Skeletal muscle cell (primary cell): ENCODE data around the gene CACNA1D.
A peak's percentile ranks its signal among the peaks of the same experiment; 100 is the strongest.
"Not testable (repeated sequence)": the region's sequence is repeated elsewhere in the genome, so short reads cannot be mapped to it uniquely, and the experiment has no call there.

ENCODE experiments used
- DNase-seq: peaks from one replicate; pipeline ENCODE4 v3.0.0-alpha.2; 2010; ENCODE audit warnings: low read depth
- H3K4me3 ChIP-seq: 2 replicates; pipeline ENCODE4 v1.5.1; 2011; ENCODE audit warnings: low read depth, mild to moderate bottlenecking, control low read depth, low read length, moderate library complexity

Gene CACNA1D

DNA sequence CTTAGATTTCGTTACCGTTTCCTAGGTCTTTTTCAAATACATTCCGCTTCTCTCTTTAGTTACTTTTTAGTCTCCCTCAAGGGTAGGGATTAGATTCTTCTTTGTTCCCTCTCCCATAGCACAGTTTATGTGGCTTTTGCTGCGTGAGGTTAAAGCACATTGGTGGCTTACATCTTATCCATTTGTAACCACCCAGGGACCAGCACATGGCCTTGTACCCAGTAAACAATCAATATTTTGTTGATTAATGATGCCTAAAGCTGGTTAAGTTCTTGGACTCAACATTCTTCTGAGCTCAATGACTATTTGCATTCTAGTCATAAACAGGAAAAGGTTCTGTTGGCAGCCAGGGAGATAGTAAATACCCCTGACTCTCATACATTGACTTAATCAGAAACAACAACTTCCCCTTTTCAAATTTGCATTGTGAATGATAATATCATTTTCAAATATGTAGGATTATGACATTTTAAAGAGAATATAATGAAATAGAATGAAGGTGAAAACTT lies 60.2 kb downstream of the CACNA1D start:
- no peak for DNase-seq
- H3K4me3 ChIP-seq: no peak overlapping the region

DNA sequence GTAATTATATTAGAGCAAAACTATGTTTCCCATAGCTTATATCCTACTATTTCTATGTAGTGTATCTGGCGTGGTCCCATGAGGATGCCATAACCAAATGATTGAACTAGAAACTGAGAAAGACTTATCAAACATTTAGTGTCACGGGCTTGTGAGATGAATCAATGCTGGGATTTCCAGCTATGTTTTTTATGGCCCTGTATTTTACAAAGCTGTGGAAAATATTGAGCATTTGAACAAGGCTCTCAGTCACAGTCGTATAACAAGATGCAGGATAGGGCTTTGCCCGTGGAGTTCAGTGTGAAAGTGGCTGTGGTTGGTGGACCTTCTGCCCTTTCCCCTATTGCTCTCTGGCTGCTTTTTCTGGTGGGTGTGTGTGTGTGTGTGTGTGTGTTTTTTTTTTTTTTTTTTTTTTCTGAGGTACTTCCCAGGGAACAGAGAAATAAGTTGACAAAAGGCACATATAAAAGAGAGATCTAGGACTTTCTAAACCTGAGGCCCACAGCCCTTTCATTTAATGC lies 60.7 kb downstream of the CACNA1D start:
- H3K4me3 ChIP-seq: no peak overlapping the region
- no peak for DNase-seq

DNA sequence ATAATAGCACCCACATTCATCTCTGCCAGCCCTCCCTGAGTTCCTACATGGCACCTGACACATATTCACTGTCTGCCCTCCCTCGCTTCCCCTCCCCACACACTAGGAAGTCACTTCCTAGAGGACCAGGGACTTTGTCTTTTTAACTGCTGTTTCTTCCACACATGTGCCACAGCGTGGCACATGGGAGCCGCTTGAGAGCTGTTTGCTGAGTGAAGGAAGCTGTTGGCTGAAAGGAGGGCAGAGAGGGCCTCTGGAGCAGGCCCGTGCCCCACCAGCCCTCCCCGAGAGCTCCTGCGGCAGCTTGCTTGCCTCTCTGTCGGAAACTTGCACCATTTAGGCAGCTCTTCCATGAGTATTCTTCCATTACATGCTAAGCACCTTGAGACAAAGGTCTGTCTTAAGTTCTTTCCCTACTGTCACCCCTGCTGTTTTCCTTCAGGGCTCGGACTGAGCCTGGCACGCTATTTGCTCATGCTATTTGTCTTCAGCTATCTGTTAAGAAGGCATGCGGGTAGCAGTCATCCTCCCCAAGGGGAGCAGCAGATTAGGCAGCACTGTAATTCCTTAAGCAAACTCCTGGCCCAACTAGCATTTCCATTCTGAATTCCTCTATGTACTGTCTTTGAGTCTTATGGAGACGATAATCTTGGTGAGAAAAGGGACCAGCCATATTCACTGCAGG lies 72.2 kb downstream of the CACNA1D start:
- H3K4me3 ChIP-seq: no peak overlapping the region
- no peak for DNase-seq

DNA sequence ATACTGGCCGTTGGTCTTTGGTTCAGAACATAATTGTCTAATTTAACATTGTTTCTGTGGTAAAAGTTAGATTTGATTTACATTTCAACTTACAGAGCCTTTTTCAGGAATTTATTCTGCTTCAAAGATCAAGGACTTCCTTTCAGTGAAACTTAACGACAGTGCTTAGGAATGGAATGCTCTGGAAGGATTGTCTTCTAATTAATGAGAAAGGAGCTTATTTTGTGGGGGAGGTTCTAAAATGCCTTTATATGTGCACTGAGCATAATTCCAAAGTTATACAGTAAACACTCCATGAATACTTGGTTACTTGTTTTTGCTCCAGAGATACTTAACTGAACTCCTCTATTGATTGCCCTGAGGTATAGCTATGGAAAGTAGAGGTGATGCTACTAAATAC lies 75.7 kb downstream of the CACNA1D start:
- no peak for DNase-seq
- H3K4me3 ChIP-seq: no peak overlapping the region

DNA sequence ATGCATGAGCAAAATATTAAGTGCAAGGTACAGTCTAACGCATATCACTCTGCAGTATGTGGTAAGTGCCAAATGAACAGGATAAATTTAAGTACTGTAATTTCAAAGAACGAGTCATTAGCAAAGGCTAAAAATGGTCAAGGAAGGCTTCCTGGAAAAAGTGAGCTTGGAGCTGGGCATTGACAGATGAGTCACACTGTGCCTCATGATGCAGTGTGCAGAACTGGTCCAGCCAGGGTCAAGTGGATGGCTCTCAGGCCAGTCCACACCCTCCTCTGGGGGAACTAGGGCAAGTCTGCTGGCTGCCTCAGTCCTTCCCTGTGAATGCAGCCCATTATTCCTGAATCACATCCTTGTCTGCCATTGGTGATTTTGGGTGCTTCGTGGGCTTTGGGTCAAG lies 76.3 kb downstream of the CACNA1D start:
- DNase-seq: peak; percentile 13

DNA sequence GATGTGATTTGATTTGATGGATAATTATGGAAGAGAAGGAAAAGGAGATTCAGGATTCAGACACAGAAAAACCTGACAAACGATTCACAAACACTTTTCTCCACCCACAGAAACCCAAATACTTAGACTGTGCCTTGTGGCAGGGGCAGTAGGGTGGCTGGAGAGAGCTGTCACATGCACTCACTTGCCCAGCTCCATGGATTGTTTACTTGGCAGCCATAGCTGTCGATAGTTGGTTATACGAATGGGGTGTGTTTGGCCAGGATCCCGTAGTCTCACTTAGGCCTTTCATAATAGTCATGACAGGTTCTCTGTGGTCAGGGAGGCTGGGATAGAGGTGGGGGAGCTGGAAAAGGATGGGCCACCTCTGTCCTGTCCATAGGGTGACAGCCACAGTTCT lies 76.9 kb downstream of the CACNA1D start:
- H3K4me3 ChIP-seq: no peak overlapping the region
- no peak for DNase-seq

More for the DNA sequence above, 76.3 kb downstream of the CACNA1D start:
- no peak overlapping the region for H3K4me3 ChIP-seq

DNA sequence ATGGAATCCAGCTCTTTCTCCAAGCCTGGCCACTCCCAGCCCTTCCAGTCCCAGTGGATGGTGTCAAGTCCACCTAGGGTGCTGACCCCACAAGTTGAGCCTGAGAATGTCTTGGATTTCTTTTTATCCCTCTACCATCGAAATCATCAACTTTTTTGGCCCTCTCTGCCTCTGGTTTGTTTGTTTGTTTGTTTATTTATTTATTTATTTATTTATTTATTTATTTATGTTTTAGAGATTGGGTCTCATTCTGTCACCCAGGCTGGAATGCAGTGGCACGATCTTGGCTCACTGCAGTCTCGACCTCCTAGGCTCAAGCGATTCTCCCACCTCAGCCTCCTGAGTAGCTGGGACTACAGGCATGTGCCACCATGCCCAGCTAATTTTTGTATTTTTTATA lies 77.8 kb downstream of the CACNA1D start:
- not testable (repeated sequence) for DNase-seq, H3K4me3 ChIP-seq

DNA sequence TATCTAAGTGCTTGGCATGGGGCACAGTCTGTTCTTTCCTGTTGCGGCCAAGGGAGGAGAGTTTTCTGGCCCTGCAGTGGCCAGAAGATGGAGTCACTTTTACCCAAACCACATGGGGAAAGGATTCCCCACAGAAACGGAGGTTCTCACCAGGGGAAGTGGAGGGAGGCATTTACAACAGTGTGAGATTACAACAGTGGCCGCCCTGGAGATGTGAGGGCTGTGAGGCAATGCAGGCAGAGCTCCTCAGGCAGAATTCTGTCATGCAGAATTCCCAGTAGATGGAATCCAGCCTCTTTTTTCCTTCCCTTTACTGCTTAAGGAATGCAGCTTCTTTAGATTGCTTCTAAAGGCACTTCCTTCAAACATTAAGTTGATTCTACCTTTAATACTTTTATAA lies 83.1 kb downstream of the CACNA1D start:
- no peak for DNase-seq
- no peak overlapping the region for H3K4me3 ChIP-seq

DNA sequence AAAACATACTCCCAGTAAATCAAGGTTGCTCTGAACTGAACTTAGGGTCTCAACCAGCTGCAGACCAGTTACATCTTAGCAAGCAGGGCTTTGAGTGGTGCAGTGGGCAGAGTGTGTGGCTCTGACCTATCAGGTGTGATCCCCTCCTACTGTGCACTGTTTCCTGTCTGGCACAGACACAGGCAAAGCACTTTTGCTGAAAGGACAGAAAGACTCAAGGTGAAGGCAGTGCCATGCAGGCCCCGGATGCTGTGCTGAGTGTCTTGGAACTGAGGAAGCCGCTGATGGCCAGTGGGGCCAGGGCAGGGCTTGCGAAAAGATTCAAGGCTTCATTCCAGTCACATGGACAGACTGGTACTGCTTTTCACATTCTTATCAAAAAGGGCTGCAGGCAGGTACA lies 85.2 kb downstream of the CACNA1D start:
- no peak for DNase-seq
- no peak overlapping the region for H3K4me3 ChIP-seq

DNA sequence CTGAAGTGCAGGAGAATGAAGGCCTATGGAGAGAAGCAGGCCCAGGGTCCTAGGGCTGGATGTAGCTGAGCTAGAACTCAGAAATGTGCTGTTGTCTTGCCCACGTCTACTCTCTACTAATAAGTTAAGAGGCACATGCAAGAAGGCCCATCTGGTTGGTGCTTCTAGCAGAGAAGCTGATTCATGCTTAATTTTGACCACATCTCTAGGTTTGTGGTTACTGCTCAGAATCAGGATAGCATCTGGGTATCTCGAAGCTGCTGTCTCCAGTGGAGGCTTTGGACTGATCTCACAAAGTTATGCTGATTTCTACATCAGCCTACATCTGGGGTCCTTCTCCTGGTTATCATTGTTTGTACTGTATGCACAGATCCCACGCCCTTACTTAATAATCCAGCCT lies 87.3 kb downstream of the CACNA1D start:
- H3K4me3 ChIP-seq: no peak overlapping the region
- DNase-seq: no peak

DNA sequence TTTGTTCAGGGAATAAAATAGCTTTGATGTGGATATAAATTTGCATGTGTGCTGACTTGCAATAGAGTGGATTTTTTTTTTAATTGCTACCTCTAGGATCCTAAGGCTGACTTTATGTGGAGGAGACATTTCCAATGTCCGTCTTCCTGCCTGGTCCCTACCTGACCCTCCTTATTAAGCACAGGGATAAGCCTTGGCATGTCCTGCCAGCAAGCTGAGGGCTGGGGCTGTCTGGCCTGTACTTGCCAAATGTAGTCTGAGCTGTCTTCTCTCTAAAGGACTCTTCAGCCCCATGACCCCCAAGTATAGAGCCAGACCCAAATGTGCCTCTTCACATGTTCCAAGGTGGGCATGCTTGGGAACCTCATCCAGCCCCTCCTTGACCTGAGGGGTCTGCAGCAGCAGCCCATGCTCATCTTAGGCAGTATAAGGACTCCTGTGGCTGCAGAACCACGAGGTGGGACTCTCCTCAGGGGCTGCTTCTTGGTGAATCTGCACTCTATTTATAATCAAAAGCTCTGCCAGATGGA lies 88.8 kb downstream of the CACNA1D start:
- H3K4me3 ChIP-seq: no peak overlapping the region
- no peak for DNase-seq

DNA sequence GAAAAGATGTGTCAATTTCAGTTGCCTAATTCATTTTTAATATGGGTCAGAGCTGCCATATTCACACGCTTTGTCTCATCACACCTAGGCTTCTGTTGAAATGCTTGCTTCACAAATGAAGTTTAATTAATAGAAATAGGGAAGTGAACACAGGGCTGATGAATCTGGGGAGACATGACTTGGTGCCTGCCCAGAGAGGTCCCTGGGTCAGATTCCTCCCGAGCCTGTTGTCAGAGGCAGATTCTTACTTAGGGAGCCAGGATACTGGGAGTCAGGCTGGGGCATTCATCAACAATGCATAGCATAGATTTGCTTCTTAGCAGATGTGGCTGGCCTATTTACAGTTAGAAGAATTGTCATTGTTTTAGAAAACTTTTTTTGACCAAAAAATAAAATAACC lies 90.6 kb downstream of the CACNA1D start:
- no peak overlapping the region for H3K4me3 ChIP-seq
- no peak for DNase-seq

DNA sequence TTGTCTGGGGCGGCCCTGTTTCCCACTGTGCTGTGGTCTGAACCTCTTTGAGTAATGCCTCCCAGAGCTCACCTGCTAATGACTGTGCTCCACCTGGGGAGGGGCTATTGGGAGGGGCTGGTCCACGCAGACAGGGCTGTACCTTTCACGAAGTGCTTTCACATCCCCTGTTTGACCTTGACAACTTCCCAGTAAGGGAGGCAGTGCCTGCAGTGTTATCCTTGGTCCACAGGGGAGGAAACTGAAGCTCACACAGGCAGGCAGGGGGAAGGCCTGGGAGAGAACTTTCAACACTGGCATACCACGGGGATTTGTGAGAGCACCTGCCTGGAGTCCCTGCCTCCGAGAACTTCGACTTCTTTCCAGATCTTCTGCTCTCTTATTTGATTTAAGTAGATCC lies 91.2 kb downstream of the CACNA1D start:
- no peak for DNase-seq
- no peak overlapping the region for H3K4me3 ChIP-seq

DNA sequence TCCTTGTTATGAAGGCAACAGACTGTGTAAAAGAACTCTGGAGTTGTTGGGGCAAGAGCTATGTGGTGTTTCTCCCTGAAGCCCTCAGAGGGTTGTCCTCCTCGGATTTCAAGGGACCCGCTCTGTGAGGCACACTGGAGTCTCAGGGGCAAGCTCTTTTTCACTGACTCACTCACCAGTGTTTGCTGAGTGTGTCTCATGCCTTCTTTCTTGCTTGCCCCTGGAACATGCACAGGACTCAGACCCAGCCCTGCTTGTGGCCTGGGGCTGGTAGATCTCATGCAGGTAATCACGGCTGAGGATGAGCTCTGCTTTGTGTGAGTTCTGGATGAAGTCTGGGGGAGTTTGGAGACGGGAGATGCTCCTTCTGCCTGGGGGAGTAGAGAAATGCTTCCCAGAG lies 93.7 kb downstream of the CACNA1D start:
- no peak for DNase-seq
- H3K4me3 ChIP-seq: no peak overlapping the region

DNA sequence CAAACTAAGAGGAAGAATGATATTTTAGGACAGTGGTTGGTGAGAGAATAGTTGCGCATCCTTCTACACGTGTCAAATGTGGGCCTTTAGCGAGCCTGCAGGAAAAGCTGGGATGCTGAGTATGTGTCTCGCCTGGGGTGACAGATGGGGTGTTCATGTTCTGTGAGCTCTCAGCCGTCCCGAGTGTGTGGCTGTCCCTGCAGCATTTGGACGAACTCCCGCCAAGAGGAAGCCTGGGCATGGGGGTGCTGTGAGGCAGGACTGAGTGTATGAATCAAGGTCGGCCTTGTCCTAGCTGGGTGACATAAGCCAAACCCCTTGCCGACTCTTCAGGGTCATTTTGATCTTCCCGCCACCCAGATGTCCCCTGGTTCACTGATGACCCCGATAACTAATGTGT lies 94.8 kb downstream of the CACNA1D start:
- no peak overlapping the region for H3K4me3 ChIP-seq
- no peak for DNase-seq

DNA sequence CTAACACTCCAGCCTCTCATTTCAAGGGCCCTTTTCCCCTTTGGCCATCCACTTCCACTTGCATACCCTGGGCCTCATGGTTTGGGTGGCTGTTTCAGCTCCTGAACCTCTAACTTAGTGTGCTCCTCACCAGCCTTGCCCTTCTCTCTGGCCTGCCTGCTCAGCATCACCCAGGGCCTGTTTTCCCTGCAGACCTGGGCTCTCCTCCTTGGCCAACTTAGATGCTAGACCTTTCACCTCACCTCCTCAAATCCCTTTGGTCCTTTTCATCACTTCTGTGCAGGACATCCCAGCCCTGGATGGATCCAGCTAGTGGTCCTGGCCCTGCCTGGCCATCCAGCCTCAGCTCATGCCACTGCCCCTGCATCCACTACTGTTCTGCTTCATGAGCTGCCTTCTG lies 95.4 kb downstream of the CACNA1D start:
- DNase-seq: no peak
- no peak overlapping the region for H3K4me3 ChIP-seq

DNA sequence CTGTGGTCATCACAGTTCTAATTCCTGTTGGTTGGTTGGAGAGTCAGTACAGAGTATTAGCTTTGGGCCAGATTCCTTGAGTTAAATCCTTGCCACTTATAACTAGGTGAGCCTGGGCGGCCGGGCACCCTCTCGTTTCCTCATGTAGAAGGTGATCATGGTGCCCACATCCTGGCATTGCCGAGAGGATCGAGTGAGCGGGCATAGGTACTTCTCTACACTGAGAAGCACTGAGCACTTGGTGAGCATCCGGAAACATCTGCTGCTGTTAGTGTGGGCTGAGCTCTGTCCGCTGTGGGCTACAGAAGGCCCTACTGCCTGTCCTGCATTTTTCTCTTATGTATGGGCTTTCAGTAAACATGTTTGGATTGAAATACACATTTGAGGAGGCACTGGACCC lies 96.2 kb downstream of the CACNA1D start:
- DNase-seq: no peak
- no peak overlapping the region for H3K4me3 ChIP-seq

DNA sequence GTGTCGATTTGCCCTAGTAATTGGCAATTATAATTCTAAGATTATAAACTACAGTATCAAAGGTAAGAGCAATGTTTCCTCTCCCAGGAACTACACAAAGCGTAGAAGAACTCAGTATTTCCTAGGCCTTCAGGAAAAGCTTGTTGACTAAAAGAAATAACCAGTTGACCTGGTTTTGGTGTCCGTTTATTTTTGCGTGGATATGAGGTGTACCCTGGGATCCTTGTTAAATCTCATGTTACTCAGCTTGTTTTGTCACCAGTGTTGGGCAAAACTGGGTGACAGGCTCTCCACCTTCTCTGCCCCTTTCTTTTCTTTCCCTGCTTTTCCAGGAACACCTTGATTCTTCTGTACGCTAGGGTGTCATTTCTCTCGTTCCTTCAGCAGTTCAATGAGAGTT lies 97.2 kb downstream of the CACNA1D start:
- no peak overlapping the region for H3K4me3 ChIP-seq
- DNase-seq: no peak

DNA sequence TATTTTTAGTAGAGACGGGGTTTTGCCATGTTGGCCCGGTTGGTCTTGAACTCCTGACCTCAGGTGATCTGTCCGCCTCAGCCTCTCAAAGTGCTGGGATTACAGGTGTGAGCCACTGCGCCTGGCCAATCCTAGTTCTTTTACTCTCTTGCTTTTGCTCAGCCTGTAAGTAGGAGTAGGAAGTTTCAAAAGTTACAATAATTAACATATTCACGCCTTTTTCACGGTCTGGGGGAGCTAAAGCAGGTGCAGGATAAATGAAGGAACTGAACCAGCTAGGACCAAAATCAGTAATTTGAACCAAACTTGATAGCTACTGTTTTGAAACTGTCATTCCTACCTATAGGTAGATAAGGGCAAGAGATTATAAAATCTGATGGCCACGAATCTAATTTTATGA lies 98.5 kb downstream of the CACNA1D start:
- H3K4me3 ChIP-seq: no peak overlapping the region
- no peak for DNase-seq

DNA sequence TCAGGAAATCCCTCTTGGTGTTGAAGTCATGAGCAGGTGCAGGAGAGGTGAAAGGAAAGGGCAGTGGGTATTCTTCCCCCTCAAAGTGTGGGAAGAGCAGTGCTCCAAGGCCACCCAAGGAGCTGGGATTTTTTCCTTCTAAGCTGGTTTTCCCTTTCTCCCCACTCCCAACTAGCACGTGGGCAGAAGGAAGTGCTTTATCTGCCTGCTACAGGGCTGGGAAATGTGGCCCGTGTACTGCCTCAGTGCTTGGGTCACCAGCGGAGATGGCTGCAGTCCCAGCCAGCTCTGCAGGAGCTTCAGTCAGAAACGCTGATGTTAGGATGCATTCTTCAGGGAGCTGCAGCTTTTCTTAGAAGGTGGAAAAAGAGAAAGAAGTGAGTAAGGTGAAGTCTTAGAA lies 99.2 kb downstream of the CACNA1D start:
- H3K4me3 ChIP-seq: no peak overlapping the region
- no peak for DNase-seq

DNA sequence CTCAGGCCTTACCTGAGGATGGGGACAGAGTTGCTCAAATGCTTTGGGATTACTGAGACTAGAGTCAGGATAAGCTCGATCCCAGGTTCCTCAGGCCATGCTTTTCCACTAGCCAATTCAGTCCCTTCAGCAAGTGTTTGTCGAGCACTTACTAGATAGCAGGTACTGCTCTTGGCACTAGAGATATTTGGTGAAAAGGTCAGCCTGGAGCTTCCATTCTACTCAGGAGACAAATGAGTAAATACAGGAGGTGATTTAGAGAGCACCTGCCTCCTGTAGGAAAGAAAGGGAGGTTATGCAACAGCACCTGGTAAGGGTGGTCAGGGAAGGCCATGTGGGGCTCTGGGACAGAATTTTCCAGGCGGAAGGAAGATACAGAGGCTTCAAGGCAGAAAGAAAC lies 99.9 kb downstream of the CACNA1D start:
- no peak for DNase-seq
- H3K4me3 ChIP-seq: no peak overlapping the region
